Neural cell (in vitro differentiated cells): ENCODE measurements around the gene TPD52L2. TPM values are rescaled to one million over a fixed set of nuclear protein-coding genes. Genes with fewer than 3 reads are reported as not detected.

Source experiments
- H2AFZ ChIP-seq: fragments of 200-600, 300-800 bp; sonication (generic), shearing (Covaris generic); 2 replicates; pipeline ENCODE4 v1.6.0; 2014; ENCODE audit warnings: low read depth, mild to moderate bottlenecking, antibody characterized with exemption, low read length, moderate library complexity
- H3F3A ChIP-seq: fragments of 200-600 bp; shearing (Covaris generic); 2 replicates; pipeline ENCODE4 v1.6.1; 2016; ENCODE audit warnings: mild to moderate bottlenecking, moderate library complexity, mixed read lengths, antibody characterized with exemption, low read length; ENCODE audit not compliant: insufficient read depth, poor library complexity, severe bottlenecking
- H3K27ac ChIP-seq: fragments of 200-600, 300-800 bp; sonication (generic), shearing (Covaris generic); 2 replicates; pipeline ENCODE4 v1.5.1; 2014; ENCODE audit warnings: mild to moderate bottlenecking, low read length, moderate library complexity
- H3K27me3 ChIP-seq: fragments of 300-800, 200-600 bp; sonication (generic), shearing (Covaris generic); 2 replicates; pipeline ENCODE4 v1.6.0; 2014; ENCODE audit warnings: mild to moderate bottlenecking, low read depth, low read length, moderate library complexity; ENCODE audit not compliant: insufficient read depth
- H3K36me3 ChIP-seq: fragments of 300-800, 200-600 bp; sonication (generic), shearing (Covaris generic); 2 replicates; pipeline ENCODE4 v1.5.1; 2014; ENCODE audit warnings: mild to moderate bottlenecking, antibody characterized with exemption, low read length, moderate library complexity; ENCODE audit not compliant: insufficient read depth
- H3K4me2 ChIP-seq: fragments of 300-800, 200-600 bp; sonication (generic), shearing (Covaris generic); 2 replicates; pipeline ENCODE4 v1.6.0; 2014; ENCODE audit warnings: mild to moderate bottlenecking, low read length
- H3K4me3 ChIP-seq: fragments of 300-800, 200-600 bp; sonication (generic), shearing (Covaris generic); 2 replicates; pipeline ENCODE4 v1.5.1; 2014; ENCODE audit warnings: mild to moderate bottlenecking, low read length, moderate library complexity
- H3K79me2 ChIP-seq: fragments of 200-600 bp; shearing (Covaris generic); replicated peaks from 2 replicates; pipeline ENCODE4 v1.6.0; 2014; ENCODE audit warnings: mild to moderate bottlenecking, low read length, moderate library complexity; ENCODE audit not compliant: insufficient read depth
- H3K9ac ChIP-seq: fragments of 300-800, 200-600 bp; sonication (generic), shearing (Covaris generic); 2 replicates; pipeline ENCODE4 v1.6.1; 2016; ENCODE audit warnings: mild to moderate bottlenecking, low read length, mixed read lengths
- H3K9me2 ChIP-seq: fragments of 200-600 bp; shearing (Covaris generic); 2 replicates; pipeline ENCODE4 v1.6.1; 2016; ENCODE audit warnings: mild to moderate bottlenecking, low read length, mixed read lengths; ENCODE audit not compliant: insufficient read depth
- H3K9me3 ChIP-seq: fragments of 200-600, 300-800 bp; sonication (generic), shearing (Covaris generic); 2 replicates; pipeline ENCODE4 v1.6.1; 2016; ENCODE audit warnings: mild to moderate bottlenecking, mixed run types, low read length, moderate library complexity, mixed read lengths
- H4K20me1 ChIP-seq: fragments of 200-600 bp; shearing (Covaris generic); 2 replicates; pipeline ENCODE4 v1.6.1; 2016; ENCODE audit warnings: mild to moderate bottlenecking, mixed run types; ENCODE audit not compliant: insufficient read depth
- CTCF ChIP-seq: fragments of 450-650 bp; IDR thresholded peaks from 2 replicates; pipeline ENCODE4 v1.5.1; 2014; ENCODE audit warnings: antibody characterized with exemption, mild to moderate bottlenecking, moderate library complexity; ENCODE audit not compliant: poor library complexity, severe bottlenecking
- EP300 ChIP-seq: fragments of 450-650 bp; conservative IDR thresholded peaks from 2 replicates; pipeline ENCODE4 v1.6.1; 2014; ENCODE audit warnings: antibody characterized with exemption, mild to moderate bottlenecking, moderate library complexity; ENCODE audit not compliant: poor library complexity, severe bottlenecking
- EZH2 ChIP-seq: fragments of 200-600, 300-800 bp; shearing (Covaris generic), sonication (generic); IDR thresholded peaks from 2 replicates; pipeline ENCODE4 v1.6.1; 2014; ENCODE audit warnings: antibody characterized with exemption, low read length, borderline replicate concordance, mild to moderate bottlenecking; ENCODE audit not compliant: insufficient read depth, poor library complexity, severe bottlenecking
- MXI1 ChIP-seq: fragments of 450-650 bp; conservative IDR thresholded peaks from 2 replicates; pipeline ENCODE4 v1.6.1; 2014; ENCODE audit warnings: antibody characterized with exemption, mild to moderate bottlenecking; ENCODE audit not compliant: poor library complexity, severe bottlenecking
- POLR2AphosphoS5 ChIP-seq: IDR thresholded peaks from 2 replicates; pipeline ENCODE4 v1.6.1; 2012
- RAD21 ChIP-seq: fragments of 450-650 bp; conservative IDR thresholded peaks from 2 replicates; pipeline ENCODE4 v1.6.1; 2014; ENCODE audit warnings: antibody characterized with exemption, mild to moderate bottlenecking, moderate library complexity
- REST ChIP-seq: IDR thresholded peaks from 2 replicates; pipeline ENCODE4 v1.6.1; 2012; ENCODE audit warnings: borderline replicate concordance
- SMC3 ChIP-seq: fragments of 450-650 bp; conservative IDR thresholded peaks from 2 replicates; pipeline ENCODE4 v1.6.1; 2014; ENCODE audit warnings: antibody characterized with exemption, mild to moderate bottlenecking, moderate library complexity; ENCODE audit not compliant: poor library complexity
- TAF1 ChIP-seq: IDR thresholded peaks from 2 replicates; pipeline ENCODE4 v1.6.1; 2012; ENCODE audit warnings: low read depth
- polyA plus RNA-seq: library from polyadenylated mRNA; depleted of rRNA; stranded (reverse); fragments of >200 nt; gene quantifications from 2 replicates; pipeline ENCODE4 v1.2.3, GENCODE V29; 2014

Gene TPD52L2
- polyA plus RNA-seq, 1 donor from 2014 or later = 142 TPM

- no peak overlapping the region for H3K4me2 ChIP-seq
- H3K4me3 ChIP-seq = no peak overlapping the region
- H3F3A ChIP-seq = no peaks in the 10 kb centered on the region
- H3K27ac ChIP-seq = no peak overlapping the region
- H3K9me3 ChIP-seq = no peaks in the 10 kb centered on the region
- no peak overlapping the region for H3K9ac ChIP-seq
- H3K36me3 ChIP-seq = no peaks in the 10 kb centered on the region
- H4K20me1 ChIP-seq = no peaks in the 10 kb centered on the region
- H3K9me2 ChIP-seq = no peaks in the 10 kb centered on the region
- no peak overlapping the region for H2AFZ ChIP-seq
- peaks cover 51% of the 10 kb centered on the region for H3K79me2 ChIP-seq
- H3K27me3 ChIP-seq = no peaks in the 10 kb centered on the region
- TF ChIP-seq MXI1 (no peak), TAF1 (no peak), EZH2 (no peak), CTCF (no peak), REST (no peak), POLR2AphosphoS5 (no peak)
Observed at GRCh38 chr20:63822276-63822696, 42.8 kb upstream of the TPD52L2 start.

- peaks cover 60% of the 10 kb centered on the region for H3K79me2 ChIP-seq
- no peak overlapping the region for H3K9ac ChIP-seq
- no peaks in the 10 kb centered on the region for H3K9me2 ChIP-seq
- H3K4me2 ChIP-seq = no peak overlapping the region
- H3K27ac ChIP-seq = no peak overlapping the region
- no peaks in the 10 kb centered on the region for H3F3A ChIP-seq
- H4K20me1 ChIP-seq = no peaks in the 10 kb centered on the region
- no peaks in the 10 kb centered on the region for H3K27me3 ChIP-seq
- H3K36me3 ChIP-seq = no peaks in the 10 kb centered on the region
- TF ChIP-seq MXI1 = no peak
- TF ChIP-seq REST = no peak
- no peak for TF ChIP-seq EZH2
- no peak for TF ChIP-seq EP300
- TF ChIP-seq SMC3 = no peak
- no peak for TF ChIP-seq RAD21
- no peak for TF ChIP-seq POLR2AphosphoS5
- no peak for TF ChIP-seq TAF1
- TF ChIP-seq CTCF = no peak
- H3K9me3 ChIP-seq = no peaks in the 10 kb centered on the region
- H2AFZ ChIP-seq = no peak overlapping the region
- H3K4me3 ChIP-seq = no peak overlapping the region
Observed at GRCh38 chr20:63823691-63824311, 41.3 kb upstream of the TPD52L2 start.
